Activated T-helper 9 cell treated with anti-CD3 and anti-CD28 coated beads, Interleukin-2, amount 50 U/mL, for 16 hours (primary cell): Measurements from ENCODE around the gene ATF6B.
A peak's percentile ranks its signal among the peaks of the same experiment; 100 is the strongest.

Source experiments
- DNase-seq: peaks from one replicate; pipeline ENCODE4 v3.0.0-alpha.2; 2020; ENCODE audit warnings: low read depth

ATF6B gene

GRCh38 chr6:32127717-32128592, at the start of gene ATF6B:
Gene ATF6B, minus strand, starts transcription at chr6:32128246. Its CDS starts 39 bp downstream, at chr6:32128207.
- peak; percentile 96 for DNase-seq

GRCh38 chr6:32177183-32177787, 49.2 kb upstream of the ATF6B start:
- DNase-seq = no peak

GRCh38 chr6:32176476-32177182, 48.6 kb upstream of the ATF6B start:
- no peak for DNase-seq

GRCh38 chr6:32175711-32176475, 47.8 kb upstream of the ATF6B start, which contains the start of gene AGPAT1:
Gene AGPAT1, minus strand, starts transcription at chr6:32176084. Its CDS starts 4,588 bp downstream, at chr6:32171496.
- peak; percentile 93 for DNase-seq

- DNase-seq = no peak
Observed at GRCh38 chr6:32175322-32175710, 47.3 kb upstream of the ATF6B start.

GRCh38 chr6:32174416-32174815, 46.4 kb upstream of the ATF6B start:
- no peak for DNase-seq

- no peak for DNase-seq
Observed at GRCh38 chr6:32173051-32173727, 45.1 kb upstream of the ATF6B start.

GRCh38 chr6:32171234-32171633, 43.2 kb upstream of the ATF6B start:
- DNase-seq = no peak

GRCh38 chr6:32170294-32170693, 42.2 kb upstream of the ATF6B start:
- no peak for DNase-seq

GRCh38 chr6:32168807-32169591, 41.0 kb upstream of the ATF6B start:
- no peak for DNase-seq

GRCh38 chr6:32168350-32168749, 40.3 kb upstream of the ATF6B start:
- no peak for DNase-seq

GRCh38 chr6:32167761-32168262, 39.8 kb upstream of the ATF6B start:
- DNase-seq = no peak

GRCh38 chr6:32167154-32167760, 39.2 kb upstream of the ATF6B start:
- no peak for DNase-seq

GRCh38 chr6:32166411-32167061, 38.5 kb upstream of the ATF6B start:
- DNase-seq = no peak

- no peak for DNase-seq
Observed at GRCh38 chr6:32164295-32164694, 36.2 kb upstream of the ATF6B start, which contains the start of gene EGFL8. Gene EGFL8, plus strand, starts transcription at chr6:32164595. Its CDS starts 1,571 bp downstream, at chr6:32166166.

- no peak for DNase-seq
Observed at GRCh38 chr6:32163559-32164258, 35.7 kb upstream of the ATF6B start.

- no peak for DNase-seq
Observed at GRCh38 chr6:32158052-32158451, 30.0 kb upstream of the ATF6B start.

GRCh38 chr6:32156891-32157290, 28.8 kb upstream of the ATF6B start:
- no peak for DNase-seq
